ENCODE data around the gene HPCAL1. TPM values are rescaled to one million over a fixed set of nuclear protein-coding genes. Genes with fewer than 3 reads are reported as not detected.

Gene HPCAL1
- total and polyA plus RNA-seq, 2 of the 4 experiments (the other 2 are of a cell fraction), result 8.2 to 33.7 TPM

DNA sequence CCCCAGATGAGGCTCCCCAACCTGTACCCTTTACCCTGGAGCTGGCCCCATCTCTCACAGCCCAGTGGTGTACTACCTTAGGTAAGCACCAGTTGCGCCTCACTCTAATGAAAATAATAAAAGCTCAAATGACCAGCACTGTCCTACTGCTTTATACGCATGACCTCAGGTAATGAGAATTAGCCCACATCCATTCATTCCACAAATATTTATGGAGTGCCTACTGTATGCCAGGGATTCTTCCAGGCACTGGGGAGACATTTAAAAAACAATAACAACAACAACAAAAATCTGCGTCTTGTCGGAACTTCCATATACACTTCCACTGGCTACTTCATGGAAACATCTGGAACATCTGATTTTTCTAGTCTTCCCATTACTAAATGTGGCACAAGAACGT lies 20.8 kb downstream of the HPCAL1 start:
- Histone ChIP-seq H4K8ac (ENCODE audit: low read depth in 2 of 2, low read length in 2 of 2) (no peak overlapping the region), H4K5ac (ENCODE audit: low read depth, low read length) (no peak overlapping the region), H3K18ac (ENCODE audit: low read depth, low read length) (no peak overlapping the region), H3K9me1 (ENCODE audit: insufficient read depth, low read length) (no peaks in the 10 kb centered on the region), H2AK5ac (ENCODE audit: low read depth, low read length) (no peak overlapping the region), H3K36me3 (ENCODE audit: control insufficient read depth, insufficient read depth, low read length) (no peaks in the 10 kb centered on the region; the same call in 1 of the 2 replicates), H3K27me3 (ENCODE audit: control insufficient read depth, insufficient read depth, low read length) (no peaks in the 10 kb centered on the region), H2BK120ac (ENCODE audit: low read depth, low read length) (no peak overlapping the region), H3K14ac (replicated peaks; ENCODE audit: low read depth, low read length) (no peak overlapping the region), H3K9me3 (ENCODE audit: control insufficient read depth, insufficient read depth, low read length) (no peaks in the 10 kb centered on the region), H4K91ac (ENCODE audit: insufficient read depth, low read depth, low read length) (no peak overlapping the region), H4K20me1 (ENCODE audit: insufficient read depth, low read length) (peaks cover 23% of the 10 kb centered on the region), H2AK9ac (replicated peaks; ENCODE audit: low read depth, low read length, poor library complexity) (no peak overlapping the region), H3K4me1 (ENCODE audit: control insufficient read depth, insufficient read depth, low read length) (peaks cover 4% of the 10 kb centered on the region; the same call in 1 of the 2 replicates), H3K23ac (ENCODE audit: low read depth, low read length) (no peak overlapping the region), H3K4me3 (ENCODE audit: insufficient read depth, low read depth, low read length) (no peak overlapping the region), H3K4ac (ENCODE audit: low read depth, low read length) (no peak overlapping the region), H2BK5ac (ENCODE audit: low read depth, low read length, poor library complexity, severe bottlenecking) (no peak overlapping the region), H2BK20ac (ENCODE audit: low read depth, low read length) (no peak overlapping the region), H2BK15ac (ENCODE audit: low read depth, low read length) (no peak overlapping the region), H3K56ac (ENCODE audit: extremely low read depth, insufficient read depth, low read length) (no peak overlapping the region), H3K4me2 (ENCODE audit: low read depth, low read length) (no peak overlapping the region), H2AFZ (replicated peaks; ENCODE audit: low read length, poor library complexity) (no peak overlapping the region), H3K27ac (ENCODE audit: insufficient read depth, low read length) (no peak overlapping the region), H3K79me1 (ENCODE audit: low read depth in 1 of 2, low read length in 2 of 2) (peaks cover 18 to 40% of the 10 kb centered on the region in 2 experiments), H3K9ac (ENCODE audit: low read depth, low read length) (no peak overlapping the region)
- POLR2A ChIA-PET (ENCODE audit: unreplicated experiment), result no interaction called here
- ATAC-seq (ENCODE audit: low read depth), result no peak
- dilution Hi-C loops (cut with HindIII; ENCODE audit: low sequenced_read_pairs, unreplicated experiment), result no loop called here
- no peak for DNase-seq
- CTCF ChIA-PET, result no interaction called here
- WGBS, 2 experiments (ENCODE audit: extremely low coverage in 2 of 2, insufficient read length in 1 of 2), result 100% methylated on average over 1 of the region's 5 CpGs; no CpG with 5 or more reads in 1 of the 2 experiments
- no TSS peak for BruUV-seq (replicated peaks)
- intact Hi-C loops (cut with micrococcal nuclease), result no loop called here
- in situ Hi-C loops (cut with MboI; ENCODE audit: low sequenced_read_pairs), result no loop called here
- TF ChIP-seq MAZ (IDR thresholded peaks at IDR 0.05; ENCODE audit: borderline replicate concordance, low read depth, low read length), result no peak
- TF ChIP-seq, protein P1, sequence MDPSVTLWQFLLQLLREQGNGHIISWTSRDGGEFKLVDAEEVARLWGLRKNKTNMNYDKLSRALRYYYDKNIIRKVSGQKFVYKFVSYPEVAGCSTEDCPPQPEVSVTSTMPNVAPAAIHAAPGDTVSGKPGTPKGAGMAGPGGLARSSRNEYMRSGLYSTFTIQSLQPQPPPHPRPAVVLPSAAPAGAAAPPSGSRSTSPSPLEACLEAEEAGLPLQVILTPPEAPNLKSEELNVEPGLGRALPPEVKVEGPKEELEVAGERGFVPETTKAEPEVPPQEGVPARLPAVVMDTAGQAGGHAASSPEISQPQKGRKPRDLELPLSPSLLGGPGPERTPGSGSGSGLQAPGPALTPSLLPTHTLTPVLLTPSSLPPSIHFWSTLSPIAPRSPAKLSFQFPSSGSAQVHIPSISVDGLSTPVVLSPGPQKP (IDR thresholded peaks at IDR 0.05; ENCODE audit: borderline replicate concordance, low read depth, low read length), result no peak
- TF ChIP-seq CHD1 (IDR thresholded peaks at IDR 0.05; ENCODE audit: low read depth, low read length), result no peak
- no peak for TF ChIP-seq SMC3 (IDR thresholded peaks at IDR 0.05; ENCODE audit: low read depth, low read length)
- no peak for TF ChIP-seq RAD21 (IDR thresholded peaks at IDR 0.05; ENCODE audit: low read length)
- no peak for TF ChIP-seq RFX5 (IDR thresholded peaks at IDR 0.05; ENCODE audit: low read depth, low read length)
- no peak for TF ChIP-seq RCOR1 (IDR thresholded peaks at IDR 0.05; ENCODE audit: insufficient replicate concordance, low read length)
- TF ChIP-seq MXI1 (IDR thresholded peaks at IDR 0.05; ENCODE audit: borderline replicate concordance, low read depth, low read length), result no peak
- TF ChIP-seq FOS (IDR thresholded peaks at IDR 0.05; ENCODE audit: low read depth, low read length), result no peak
- no peak for TF ChIP-seq BHLHE40 (IDR thresholded peaks at IDR 0.05; ENCODE audit: low read depth, low read length)
- TF ChIP-seq MAFK (IDR thresholded peaks at IDR 0.05; ENCODE audit: low read depth, low read length), result no peak
- TF ChIP-seq CEBPB (IDR thresholded peaks at IDR 0.05; ENCODE audit: low read depth, low read length), result no peak
- TF ChIP-seq, protein P2, sequence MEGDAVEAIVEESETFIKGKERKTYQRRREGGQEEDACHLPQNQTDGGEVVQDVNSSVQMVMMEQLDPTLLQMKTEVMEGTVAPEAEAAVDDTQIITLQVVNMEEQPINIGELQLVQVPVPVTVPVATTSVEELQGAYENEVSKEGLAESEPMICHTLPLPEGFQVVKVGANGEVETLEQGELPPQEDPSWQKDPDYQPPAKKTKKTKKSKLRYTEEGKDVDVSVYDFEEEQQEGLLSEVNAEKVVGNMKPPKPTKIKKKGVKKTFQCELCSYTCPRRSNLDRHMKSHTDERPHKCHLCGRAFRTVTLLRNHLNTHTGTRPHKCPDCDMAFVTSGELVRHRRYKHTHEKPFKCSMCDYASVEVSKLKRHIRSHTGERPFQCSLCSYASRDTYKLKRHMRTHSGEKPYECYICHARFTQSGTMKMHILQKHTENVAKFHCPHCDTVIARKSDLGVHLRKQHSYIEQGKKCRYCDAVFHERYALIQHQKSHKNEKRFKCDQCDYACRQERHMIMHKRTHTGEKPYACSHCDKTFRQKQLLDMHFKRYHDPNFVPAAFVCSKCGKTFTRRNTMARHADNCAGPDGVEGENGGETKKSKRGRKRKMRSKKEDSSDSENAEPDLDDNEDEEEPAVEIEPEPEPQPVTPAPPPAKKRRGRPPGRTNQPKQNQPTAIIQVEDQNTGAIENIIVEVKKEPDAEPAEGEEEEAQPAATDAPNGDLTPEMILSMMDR (conservative IDR thresholded peaks at IDR 0.05; ENCODE audit: low read depth, low read length), result no peak
- TF ChIP-seq NFE2L2 (IDR thresholded peaks at IDR 0.05; ENCODE audit: low read depth, low read length), result no peak
- TF ChIP-seq POLR2A (IDR thresholded peaks at IDR 0.05; ENCODE audit: low read depth, low read length), result no peak
- TF ChIP-seq, protein P3, sequence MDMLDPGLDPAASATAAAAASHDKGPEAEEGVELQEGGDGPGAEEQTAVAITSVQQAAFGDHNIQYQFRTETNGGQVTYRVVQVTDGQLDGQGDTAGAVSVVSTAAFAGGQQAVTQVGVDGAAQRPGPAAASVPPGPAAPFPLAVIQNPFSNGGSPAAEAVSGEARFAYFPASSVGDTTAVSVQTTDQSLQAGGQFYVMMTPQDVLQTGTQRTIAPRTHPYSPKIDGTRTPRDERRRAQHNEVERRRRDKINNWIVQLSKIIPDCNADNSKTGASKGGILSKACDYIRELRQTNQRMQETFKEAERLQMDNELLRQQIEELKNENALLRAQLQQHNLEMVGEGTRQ (IDR thresholded peaks at IDR 0.05; ENCODE audit: low read depth, low read length), result no peak
